NCI-H1105 treated with DMSO at 0.1 percent for 48 hours (cell line): ENCODE results near the gene NFIA.
"Not testable (repeated sequence)": the region's sequence is repeated elsewhere in the genome, so short reads cannot be mapped to it uniquely, and the experiment has no call there.

Experiments
- DNase-seq: peaks from one replicate; lab custom pipeline; 2025; lab: John Stamatoyannopoulos, UW

NFIA gene

GRCh38 chr1:61102041-61102440, 19.7 kb downstream of the NFIA start:
- no peak for DNase-seq

GRCh38 chr1:61102621-61103020, 20.3 kb downstream of the NFIA start:
- DNase-seq = no peak

DNA sequence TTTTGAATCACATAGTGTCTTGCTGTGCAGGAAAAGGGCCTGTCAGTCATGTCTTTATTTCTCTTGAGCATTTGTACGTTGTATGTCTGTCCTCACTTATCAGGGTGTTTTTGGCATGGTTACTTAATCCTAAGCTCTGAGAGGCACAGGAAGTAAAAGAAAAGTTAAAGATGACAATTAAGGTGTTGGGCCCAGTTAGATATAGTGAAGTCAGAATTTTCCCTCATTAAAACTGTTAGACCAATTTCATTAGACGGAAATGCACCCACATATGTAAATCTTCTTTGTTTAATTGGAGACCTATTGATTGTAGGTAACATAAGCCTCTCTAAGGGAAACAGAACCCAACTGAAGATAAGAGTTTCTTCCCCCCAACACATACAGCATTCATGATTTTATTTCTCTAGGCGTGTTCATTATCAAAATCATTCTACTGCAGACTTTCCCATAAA, 21.9 kb downstream of the NFIA start:
- DNase-seq = no peak

DNA sequence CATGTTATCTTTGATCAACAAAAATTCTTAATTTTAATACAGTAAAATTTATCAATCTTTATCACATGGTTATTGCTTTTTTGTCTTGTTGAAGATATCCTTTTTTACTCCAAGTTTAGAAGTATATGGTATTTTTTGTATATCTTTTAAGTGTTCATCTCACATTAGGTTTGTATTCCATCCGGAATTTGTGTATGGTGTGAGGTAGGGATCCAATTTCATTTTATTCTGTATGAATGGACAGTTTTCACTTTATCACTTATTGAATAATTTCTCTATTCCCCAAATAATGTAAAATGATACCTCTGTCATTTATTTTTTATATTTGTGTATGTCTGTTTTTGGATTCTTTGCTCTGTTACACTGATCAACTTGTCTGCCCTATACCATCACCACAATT, 25.3 kb downstream of the NFIA start:
- DNase-seq = no peak

GRCh38 chr1:61109158-61109557, 26.8 kb downstream of the NFIA start:
- DNase-seq = peak; percentile 37

DNA sequence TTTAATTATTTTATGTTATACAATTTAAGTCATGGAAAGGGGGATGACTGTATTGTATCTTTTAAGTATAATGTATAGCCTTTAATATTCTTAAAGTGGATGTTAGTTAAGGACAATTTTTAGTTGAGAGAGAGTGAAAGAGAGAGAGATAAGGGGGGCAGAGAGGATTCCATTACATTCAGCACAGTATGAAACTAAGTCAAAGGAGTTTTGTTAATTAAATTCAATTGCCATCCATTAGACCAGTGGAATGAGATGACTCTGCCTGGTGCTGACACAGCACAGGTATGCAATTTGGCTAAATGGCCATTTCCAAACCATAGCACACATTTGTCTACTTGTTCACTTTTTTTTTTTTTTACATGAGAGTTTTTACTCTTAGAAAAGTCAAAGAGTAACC, 27.5 kb downstream of the NFIA start:
- DNase-seq = no peak

DNA sequence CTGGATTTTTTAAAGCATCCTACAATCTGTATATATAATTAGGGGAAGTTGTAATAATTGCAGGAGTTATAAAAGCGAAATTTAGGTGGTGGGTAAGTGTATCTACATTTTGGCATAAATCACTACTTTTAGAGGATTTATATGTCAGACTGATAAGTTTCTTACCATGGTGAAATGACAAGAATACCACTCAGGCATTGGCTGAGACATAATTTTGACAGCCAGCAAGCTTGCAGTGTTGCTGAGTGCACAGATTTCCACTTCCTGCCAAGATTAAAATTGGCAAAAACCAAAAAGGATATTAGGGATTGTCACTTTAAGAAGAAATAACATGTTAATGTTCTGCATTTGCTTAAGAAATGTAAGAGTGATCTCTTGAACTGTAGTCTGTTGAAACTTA, 28.2 kb downstream of the NFIA start:
- DNase-seq = no peak

GRCh38 chr1:61111084-61112004, 29.0 kb downstream of the NFIA start:
- DNase-seq = no peak

DNA sequence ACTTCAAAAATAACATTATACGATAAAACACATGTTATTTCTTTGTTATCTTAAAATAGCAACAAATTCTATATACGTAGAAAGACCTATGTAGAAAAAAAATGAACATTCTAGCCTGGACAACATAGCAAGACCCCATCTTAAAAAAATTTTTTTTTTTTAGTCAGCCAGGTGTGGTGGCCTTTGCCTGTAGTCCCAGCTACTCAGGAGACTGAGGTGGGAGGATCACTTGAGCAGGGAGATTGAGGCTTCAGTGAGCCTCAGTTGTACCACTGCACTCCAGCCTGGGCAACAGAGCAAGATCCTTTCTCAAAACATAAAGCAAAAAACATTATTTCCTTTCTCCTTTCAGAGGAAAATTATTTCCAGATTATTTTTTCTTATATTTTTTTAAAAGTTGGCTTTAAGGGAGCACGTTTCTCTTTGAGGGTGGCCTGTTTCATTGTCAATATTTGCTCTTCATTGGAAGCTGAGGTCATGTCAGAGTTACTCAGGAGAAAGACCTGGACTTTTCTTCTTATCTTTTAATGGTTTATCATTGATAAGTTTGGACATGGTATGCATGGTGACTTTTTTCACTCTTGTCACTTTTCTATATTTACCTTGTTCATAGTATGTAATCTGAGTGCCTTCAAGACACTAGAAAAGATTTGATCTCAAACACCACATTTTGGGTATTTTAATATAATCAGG, 32.0 kb downstream of the NFIA start:
- no peak for DNase-seq

- DNase-seq = no peak
Measured at GRCh38 chr1:61115436-61115835, 33.1 kb downstream of the NFIA start.

DNA sequence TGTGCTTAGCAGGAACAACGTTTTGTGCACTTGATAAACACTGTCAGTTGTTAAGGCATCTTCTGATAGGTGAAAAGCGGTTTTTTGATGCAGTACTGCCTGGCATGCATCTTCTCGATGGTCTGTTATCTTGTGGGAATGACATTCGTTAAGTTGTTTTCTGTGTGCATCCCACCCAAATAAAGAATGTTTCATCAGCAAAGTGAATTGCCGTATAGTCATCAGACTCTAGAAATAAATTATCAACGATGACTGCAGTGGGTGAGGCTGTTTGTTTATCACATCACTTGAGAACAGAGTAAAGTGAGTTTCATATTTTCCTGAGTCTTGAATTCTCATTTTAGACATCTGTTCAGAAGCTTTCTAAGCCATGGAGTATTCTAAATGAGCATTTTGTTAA, 34.1 kb downstream of the NFIA start:
- no peak for DNase-seq

GRCh38 chr1:61117283-61117682, 34.9 kb downstream of the NFIA start:
- DNase-seq = no peak

- DNase-seq = peak; percentile 54
Measured at GRCh38 chr1:61119085-61119484, 36.7 kb downstream of the NFIA start.

DNA sequence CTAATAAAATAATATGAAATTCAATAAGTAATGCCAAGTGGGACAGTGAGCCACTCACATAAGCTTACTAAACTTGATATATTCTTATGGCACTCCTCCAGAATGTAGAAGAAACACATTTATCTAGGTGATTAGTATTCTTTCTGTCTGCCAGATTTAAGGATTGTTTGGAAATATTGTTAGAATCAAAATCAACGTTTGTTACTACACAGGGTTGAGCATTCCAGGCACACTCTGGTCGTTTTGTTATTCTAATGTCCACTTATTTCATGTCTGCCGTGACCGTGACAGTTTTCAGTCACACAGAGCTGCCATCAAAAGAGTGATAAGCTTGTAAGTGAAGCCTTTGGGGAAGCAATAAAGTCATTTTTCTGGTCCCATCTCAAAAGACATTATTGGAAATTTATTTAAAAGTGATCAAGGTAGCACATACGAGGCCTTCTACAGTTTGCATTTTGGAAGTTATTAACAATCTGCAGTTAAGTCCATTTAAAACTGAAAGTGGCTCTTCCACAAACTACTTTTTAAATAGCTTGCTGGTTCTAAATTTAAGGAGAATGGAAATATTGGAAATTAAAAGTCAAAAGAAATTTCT, 38.0 kb downstream of the NFIA start:
- DNase-seq = no peak

DNA sequence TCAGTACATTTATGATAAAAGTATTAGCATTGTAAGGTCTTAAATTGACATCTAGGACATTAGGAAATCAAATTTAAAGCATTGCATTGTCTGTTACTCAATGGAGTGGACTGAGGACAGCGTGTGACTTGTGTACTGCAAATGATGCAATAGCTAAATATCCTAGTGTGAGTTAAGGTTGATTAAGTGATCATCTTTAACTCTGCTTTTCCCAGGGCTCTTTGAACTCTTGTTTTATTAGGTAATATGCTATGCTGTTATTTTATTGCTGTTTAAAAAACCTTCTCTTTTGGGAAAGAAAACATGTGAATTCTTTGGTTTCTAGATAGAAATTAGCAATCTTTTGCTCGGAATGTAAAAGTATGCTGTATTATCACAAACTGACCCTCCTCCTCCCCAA, 38.6 kb downstream of the NFIA start:
- no peak for DNase-seq

DNA sequence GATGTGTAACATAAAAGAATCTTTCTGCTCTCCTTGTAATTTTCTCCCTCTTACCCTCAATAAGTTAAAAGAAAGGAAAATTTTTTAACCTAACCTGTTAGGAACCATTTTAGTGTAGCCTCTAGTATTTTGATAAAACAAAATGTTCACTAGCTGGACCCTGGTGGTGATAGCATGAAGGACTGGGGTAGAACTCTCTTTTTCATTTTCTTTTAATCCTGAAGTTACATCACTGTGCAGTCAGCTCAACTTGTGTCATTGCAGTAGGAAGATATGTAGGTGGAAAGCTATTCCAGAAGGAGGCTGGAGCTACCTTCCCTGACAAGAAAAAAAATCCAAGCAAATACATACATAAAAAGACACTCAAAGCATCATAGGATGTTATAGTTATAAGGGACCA, 39.3 kb downstream of the NFIA start:
- DNase-seq = no peak

GRCh38 chr1:61122389-61122788, 40.0 kb downstream of the NFIA start:
- no peak for DNase-seq

- no peak for DNase-seq
Measured at GRCh38 chr1:61123326-61123725, 41.0 kb downstream of the NFIA start.

- no peak for DNase-seq
Measured at GRCh38 chr1:61124078-61124477, 41.7 kb downstream of the NFIA start.

DNA sequence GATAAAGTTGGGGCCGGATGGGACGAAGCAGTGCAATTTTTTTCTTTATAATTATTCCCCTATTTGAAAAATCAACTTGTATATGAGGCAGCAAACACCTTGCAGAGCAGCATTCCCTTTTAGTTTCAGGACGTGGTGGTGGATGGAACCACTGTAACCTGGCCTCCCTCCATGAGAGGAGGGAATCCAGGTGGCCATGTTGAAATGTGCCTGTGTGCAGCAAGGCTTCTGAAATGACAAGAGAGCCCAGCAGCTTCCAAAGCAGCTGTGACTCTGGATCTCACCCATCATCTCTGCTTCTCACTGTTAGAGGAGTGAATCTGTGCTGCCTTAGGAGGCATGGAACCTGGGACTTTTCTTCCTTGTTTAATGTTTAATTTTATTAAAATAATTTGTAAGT, 42.3 kb downstream of the NFIA start:
- DNase-seq = peak; percentile 42

DNA sequence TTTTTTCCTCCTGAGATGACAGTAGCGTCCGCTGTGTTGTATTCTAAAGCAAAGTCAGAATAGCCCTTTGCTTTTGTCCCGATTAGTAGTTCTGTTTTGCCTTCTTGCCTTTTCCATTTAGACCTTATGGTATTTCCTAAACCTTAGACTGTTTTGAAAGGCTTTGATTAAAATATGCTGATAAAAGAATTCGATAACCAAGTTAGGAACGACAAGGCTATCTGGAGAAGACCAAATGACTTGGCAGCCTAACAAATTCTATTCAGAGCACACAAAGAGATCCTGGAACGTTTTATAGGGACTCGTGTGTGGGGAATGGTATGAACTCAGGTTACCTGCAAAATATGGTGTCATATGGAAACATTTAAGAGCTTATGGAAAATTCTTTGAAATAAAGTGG, 42.9 kb downstream of the NFIA start:
- DNase-seq = peak; percentile 65

- DNase-seq = no peak
Measured at GRCh38 chr1:61125895-61126294, 43.5 kb downstream of the NFIA start.

DNA sequence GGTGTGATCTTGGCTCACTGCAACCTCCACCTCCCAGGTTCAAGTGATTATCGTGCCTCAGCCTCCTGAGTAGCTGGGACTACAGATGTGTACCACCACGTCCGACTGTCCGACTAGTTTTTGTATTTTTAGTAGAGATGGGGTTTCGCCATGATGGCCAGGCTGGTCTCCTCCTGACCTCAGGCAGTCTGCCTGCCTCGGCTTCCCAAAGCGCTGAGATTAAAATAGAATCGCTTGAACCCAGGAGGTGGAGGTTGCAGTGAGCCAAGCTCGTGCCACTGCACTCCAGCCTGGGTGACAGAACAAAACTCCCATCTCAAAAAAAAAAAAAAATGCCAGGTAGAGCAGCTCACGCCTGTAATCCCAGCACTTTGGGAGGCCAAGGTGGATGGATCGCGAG, 44.5 kb downstream of the NFIA start:
- DNase-seq = not testable (repeated sequence)
